ENCODE data around the gene TMEM143.

The TMEM143 gene

DNA sequence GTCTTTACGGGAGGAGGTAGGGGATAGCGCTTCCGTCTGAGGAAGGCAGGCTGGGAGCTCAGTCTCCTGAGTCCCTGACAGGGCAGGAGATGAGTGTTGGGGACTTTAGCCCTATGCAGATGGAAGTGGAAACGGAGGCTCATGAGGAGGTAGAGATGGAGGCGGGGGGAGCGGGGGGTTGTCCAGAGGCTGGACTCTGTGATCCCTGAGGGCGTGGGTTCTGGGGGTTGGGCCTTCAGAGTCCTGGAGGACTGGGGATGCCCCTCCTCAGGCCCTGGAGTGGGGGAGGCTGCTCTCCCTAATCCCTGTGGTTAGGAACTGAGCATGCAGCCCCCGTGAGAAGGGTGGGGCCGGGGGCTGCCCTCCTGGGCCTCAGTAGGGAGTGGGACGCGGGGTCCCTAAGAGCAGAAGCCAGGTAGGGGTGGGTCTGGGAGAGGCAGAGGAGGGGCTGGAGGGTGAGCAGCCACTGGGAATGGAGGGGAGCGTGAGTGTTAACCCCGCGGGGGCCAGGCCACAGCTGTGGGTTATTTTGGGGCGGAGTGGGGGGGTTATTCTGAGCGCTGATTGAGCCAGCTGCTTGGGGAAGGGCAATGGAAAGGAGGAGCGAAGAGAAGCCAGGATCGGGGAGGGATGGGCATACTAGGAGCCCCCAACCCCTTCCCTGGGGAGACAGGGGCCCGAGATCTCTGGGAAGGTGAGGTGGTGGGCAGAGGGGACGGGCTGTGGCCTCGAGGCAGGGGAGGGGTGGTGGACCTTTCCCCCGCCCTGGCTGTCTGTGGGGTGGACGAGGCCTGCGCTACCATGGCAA lies 32.5 kb upstream of the TMEM143 start:
- no peak overlapping the region for H2AFZ ChIP-seq (ENCODE audit: low read length)
- no peaks in the 10 kb centered on the region for H3K36me3 ChIP-seq (ENCODE audit: insufficient read depth, low read length)
- TF ChIP-seq, protein P1, sequence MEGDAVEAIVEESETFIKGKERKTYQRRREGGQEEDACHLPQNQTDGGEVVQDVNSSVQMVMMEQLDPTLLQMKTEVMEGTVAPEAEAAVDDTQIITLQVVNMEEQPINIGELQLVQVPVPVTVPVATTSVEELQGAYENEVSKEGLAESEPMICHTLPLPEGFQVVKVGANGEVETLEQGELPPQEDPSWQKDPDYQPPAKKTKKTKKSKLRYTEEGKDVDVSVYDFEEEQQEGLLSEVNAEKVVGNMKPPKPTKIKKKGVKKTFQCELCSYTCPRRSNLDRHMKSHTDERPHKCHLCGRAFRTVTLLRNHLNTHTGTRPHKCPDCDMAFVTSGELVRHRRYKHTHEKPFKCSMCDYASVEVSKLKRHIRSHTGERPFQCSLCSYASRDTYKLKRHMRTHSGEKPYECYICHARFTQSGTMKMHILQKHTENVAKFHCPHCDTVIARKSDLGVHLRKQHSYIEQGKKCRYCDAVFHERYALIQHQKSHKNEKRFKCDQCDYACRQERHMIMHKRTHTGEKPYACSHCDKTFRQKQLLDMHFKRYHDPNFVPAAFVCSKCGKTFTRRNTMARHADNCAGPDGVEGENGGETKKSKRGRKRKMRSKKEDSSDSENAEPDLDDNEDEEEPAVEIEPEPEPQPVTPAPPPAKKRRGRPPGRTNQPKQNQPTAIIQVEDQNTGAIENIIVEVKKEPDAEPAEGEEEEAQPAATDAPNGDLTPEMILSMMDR (conservative IDR thresholded peaks at IDR 0.05; ENCODE audit: low read length): no peak
- no peak for TF ChIP-seq EZH2phosphoT487 (IDR thresholded peaks at IDR 0.05; ENCODE audit: borderline replicate concordance)
- H3K4me3 ChIP-seq (ENCODE audit: low read length, poor library complexity, severe bottlenecking): no peak overlapping the region
- H3K4me1 ChIP-seq (ENCODE audit: insufficient read depth, low read length, poor library complexity, severe bottlenecking): peaks cover 8% of the 10 kb centered on the region
- H3K27me3 ChIP-seq (ENCODE audit: insufficient read depth, low read length, poor library complexity, severe bottlenecking): no peaks in the 10 kb centered on the region
- no peaks in the 10 kb centered on the region for H3K9me3 ChIP-seq (ENCODE audit: insufficient read depth, low read depth, low read length)
- H3K9ac ChIP-seq (ENCODE audit: low read depth, low read length, poor library complexity, severe bottlenecking): no peak overlapping the region
- no peaks in the 10 kb centered on the region for H3F3A ChIP-seq (ENCODE audit: low read depth)
- no peaks in the 10 kb centered on the region for H4K20me1 ChIP-seq (ENCODE audit: insufficient read depth, low read length, poor library complexity, severe bottlenecking)
- no peaks in the 10 kb centered on the region for H3K9me2 ChIP-seq (replicated peaks; ENCODE audit: low read depth, low read length)
- peaks cover 2% of the 10 kb centered on the region; the same call in 1 of the 2 replicates for H3K79me2 ChIP-seq (ENCODE audit: insufficient read depth, low read length)
- H3K4me2 ChIP-seq (ENCODE audit: low read depth, low read length, poor library complexity, severe bottlenecking): no peak overlapping the region

- H3K9ac ChIP-seq (ENCODE audit: low read depth, low read length, poor library complexity, severe bottlenecking): no peak overlapping the region
- no peaks in the 10 kb centered on the region for H3K27me3 ChIP-seq (ENCODE audit: insufficient read depth, low read length, poor library complexity, severe bottlenecking)
- H3K36me3 ChIP-seq (ENCODE audit: insufficient read depth, low read length): no peaks in the 10 kb centered on the region
- peaks cover under 1% of the 10 kb centered on the region for H4K20me1 ChIP-seq (ENCODE audit: insufficient read depth, low read length, poor library complexity, severe bottlenecking)
- peaks cover 9% of the 10 kb centered on the region for H3K79me2 ChIP-seq (ENCODE audit: insufficient read depth, low read length)
- TF ChIP-seq, protein P1 (conservative IDR thresholded peaks at IDR 0.05; ENCODE audit: low read length): no peak
- no peak for TF ChIP-seq EZH2phosphoT487 (IDR thresholded peaks at IDR 0.05; ENCODE audit: borderline replicate concordance)
- H3K4me2 ChIP-seq (ENCODE audit: low read depth, low read length, poor library complexity, severe bottlenecking): no peak overlapping the region
- H3K4me1 ChIP-seq (ENCODE audit: insufficient read depth, low read length, poor library complexity, severe bottlenecking): peaks cover 8% of the 10 kb centered on the region
- H2AFZ ChIP-seq (ENCODE audit: low read length): no peak overlapping the region
- H3K4me3 ChIP-seq (ENCODE audit: low read length, poor library complexity, severe bottlenecking): no peak overlapping the region
- no peaks in the 10 kb centered on the region for H3F3A ChIP-seq (ENCODE audit: low read depth)
- H3K9me3 ChIP-seq (ENCODE audit: insufficient read depth, low read depth, low read length): no peaks in the 10 kb centered on the region
- no peaks in the 10 kb centered on the region for H3K9me2 ChIP-seq (replicated peaks; ENCODE audit: low read depth, low read length)
Observed at GRCh38 chr19:48395499-48395898, 31.8 kb upstream of the TMEM143 start.

GRCh38 chr19:48395170-48395455 lies 31.4 kb upstream of the TMEM143 start:
- Histone ChIP-seq H3K79me2 (ENCODE audit: insufficient read depth, low read length) (peaks cover 13% of the 10 kb centered on the region), H3F3A (ENCODE audit: low read depth) (no peaks in the 10 kb centered on the region), H3K27me3 (ENCODE audit: insufficient read depth, low read length, poor library complexity, severe bottlenecking) (no peaks in the 10 kb centered on the region), H3K9me3 (ENCODE audit: insufficient read depth, low read depth, low read length) (no peaks in the 10 kb centered on the region), H3K4me1 (ENCODE audit: insufficient read depth, low read length, poor library complexity, severe bottlenecking) (peaks cover 8% of the 10 kb centered on the region), H3K4me2 (ENCODE audit: low read depth, low read length, poor library complexity, severe bottlenecking) (no peak overlapping the region), H3K9me2 (replicated peaks; ENCODE audit: low read depth, low read length) (no peaks in the 10 kb centered on the region), H2AFZ (ENCODE audit: low read length) (no peak overlapping the region), H3K4me3 (ENCODE audit: low read length, poor library complexity, severe bottlenecking) (no peak overlapping the region), H4K20me1 (ENCODE audit: insufficient read depth, low read length, poor library complexity, severe bottlenecking) (peaks cover 4% of the 10 kb centered on the region), H3K36me3 (ENCODE audit: insufficient read depth, low read length) (no peaks in the 10 kb centered on the region), H3K9ac (ENCODE audit: low read depth, low read length, poor library complexity, severe bottlenecking) (no peak overlapping the region)
- TF ChIP-seq, protein P1 (conservative IDR thresholded peaks at IDR 0.05; ENCODE audit: low read length): no peak

Measured in Loucy (cell line).